Hematopoietic multipotent progenitor cell treated with erythropoietin and hydrocortisone succinate and interleukin-3 and kit ligand, for 8 days (in vitro differentiated cells): ENCODE measurements around the gene TLR6.
"Not testable (repeated sequence)": the region's sequence is repeated elsewhere in the genome, so short reads cannot be mapped to it uniquely, and the experiment has no call there.

Source experiments
- DNase-seq: peaks from one replicate; pipeline ENCODE4 v3.0.0-alpha.2; 2015

Gene TLR6

DNA sequence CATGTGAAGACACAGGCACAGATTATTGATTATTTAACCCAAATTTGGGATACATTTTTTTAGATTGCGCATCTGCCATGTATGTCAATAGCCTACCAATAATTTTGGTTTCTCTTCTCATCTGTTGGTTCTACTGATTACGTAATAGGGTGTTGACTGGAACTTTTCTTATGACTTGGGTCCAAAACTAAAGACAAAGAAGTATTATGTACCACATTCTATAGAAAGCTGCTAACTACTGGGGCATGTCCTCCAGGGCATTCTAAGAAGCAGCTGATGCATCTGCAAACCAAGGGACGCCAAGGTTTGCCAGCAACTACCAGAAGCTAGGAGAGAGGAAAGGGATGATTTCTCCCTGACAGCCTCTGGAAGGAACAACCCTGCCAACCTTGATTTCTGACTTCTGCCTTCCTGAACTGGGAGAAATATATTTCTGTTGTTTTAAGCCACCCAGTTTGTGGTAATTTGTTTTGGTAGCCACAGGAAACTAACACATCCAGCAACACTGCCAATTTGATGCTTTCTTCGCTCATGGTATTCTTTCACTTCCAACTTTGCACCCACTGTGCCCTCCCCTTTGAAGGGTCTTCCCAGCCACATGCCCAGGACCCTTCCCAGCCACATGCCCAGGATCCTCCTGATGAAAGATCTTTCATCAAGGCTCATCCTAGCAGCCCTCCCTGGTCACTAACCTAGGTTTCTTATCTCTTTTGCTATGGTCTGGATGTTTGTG, 36.1 kb downstream of the TLR6 start:
- no peak for DNase-seq

DNA sequence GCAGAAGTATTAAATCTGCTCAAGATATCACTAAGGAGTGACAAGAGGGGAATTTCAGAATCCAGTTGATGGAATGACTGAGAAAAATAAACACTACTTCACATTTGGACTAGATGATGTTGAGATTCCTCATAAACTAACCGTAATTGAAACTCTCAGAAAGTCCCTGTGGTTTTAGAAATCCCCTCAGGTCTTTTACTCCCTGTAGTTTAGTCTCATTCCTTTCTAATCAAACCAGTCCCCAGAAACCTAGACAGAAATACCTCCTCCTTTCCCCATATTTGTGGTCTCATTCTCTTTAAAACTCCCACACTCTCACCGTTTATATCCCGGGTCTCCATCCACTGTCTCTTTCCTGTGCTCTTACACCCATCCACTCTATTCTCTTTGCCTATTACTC, 37.0 kb downstream of the TLR6 start:
- DNase-seq, result no peak

DNA sequence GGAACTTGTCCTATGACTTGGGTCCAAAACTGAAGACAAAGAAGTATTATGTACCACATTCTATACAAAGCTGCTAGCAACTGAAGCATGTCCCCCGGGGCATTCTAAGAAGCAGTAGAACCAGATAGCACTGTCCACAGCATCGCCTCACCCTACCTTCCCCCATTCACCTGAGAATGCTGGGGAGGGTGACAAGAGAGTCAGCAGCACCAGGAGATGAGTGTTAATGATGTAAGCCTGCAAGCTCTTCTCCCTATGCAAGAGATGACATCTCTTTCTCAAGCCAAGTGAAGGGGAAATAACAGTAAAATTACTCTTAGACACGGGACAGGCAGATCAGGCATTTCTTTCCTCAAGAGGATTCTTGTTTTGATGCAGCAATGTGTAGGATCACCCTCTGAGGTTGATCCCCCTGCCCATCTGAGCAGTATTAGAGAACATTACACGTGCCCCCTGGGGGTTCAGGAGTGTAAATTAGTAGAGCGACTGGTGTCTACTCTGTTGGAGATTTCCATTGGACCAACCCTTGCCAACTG, 38.1 kb downstream of the TLR6 start:
- DNase-seq, result no peak

DNA sequence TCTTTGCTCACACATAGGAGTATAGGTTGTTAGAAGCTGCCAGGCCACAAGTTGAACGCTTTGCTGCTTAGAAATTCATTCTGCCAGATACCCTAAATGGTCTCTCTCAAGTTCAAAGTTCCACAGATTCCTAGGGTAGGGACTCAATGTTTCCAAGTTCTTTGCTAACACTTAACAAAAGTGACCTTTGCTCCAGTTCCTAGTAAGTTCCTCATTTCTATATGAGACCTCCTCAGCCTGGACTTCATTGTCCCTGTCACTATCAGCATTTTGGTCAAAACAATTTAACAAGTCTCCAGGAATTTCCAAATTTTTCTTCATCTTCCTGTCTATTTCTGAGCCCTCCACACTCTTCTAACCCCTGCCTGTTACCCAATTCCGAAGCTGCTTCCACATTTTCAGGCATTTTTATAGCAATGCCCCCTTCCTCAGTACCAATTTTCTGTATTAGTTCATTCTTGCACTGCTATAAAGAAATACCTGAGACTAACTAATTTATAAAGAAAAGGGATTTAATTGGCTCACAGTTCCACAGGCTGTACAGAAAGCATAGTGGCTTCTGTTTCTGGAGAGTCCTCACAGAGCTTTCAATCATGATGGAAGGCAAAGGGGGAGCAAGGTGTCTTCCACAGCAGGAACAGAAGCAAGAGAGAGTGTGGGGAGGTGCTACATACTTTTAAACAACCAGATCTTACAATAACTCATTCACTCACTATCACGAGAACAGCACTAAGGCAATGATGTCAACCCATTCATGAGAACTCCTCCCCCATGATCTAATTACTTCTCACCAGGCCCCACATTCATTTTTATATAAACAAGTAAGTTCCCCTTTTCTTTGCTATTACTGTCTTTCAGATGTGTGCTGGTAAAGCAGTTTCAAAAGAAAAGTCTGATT, 40.5 kb downstream of the TLR6 start:
- DNase-seq, result no peak

DNA sequence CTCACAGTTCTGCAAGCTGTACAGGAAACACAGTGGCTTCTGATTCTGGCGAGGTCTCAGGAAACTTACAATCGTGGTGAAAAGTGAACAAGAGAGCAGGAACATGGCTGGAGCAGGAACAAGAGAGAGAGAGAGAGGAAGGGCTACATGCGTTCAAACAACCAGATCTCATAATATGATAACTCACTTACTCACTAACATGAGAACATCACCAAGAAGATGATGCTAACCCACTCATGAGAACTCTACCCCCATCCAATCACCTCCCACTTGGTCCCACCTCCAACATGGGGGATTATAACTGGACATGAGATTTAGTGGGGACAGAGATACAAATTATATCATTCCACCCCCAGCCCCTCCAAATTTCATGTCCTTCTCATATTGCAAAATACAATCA, 42.2 kb downstream of the TLR6 start:
- DNase-seq, result no peak

DNA sequence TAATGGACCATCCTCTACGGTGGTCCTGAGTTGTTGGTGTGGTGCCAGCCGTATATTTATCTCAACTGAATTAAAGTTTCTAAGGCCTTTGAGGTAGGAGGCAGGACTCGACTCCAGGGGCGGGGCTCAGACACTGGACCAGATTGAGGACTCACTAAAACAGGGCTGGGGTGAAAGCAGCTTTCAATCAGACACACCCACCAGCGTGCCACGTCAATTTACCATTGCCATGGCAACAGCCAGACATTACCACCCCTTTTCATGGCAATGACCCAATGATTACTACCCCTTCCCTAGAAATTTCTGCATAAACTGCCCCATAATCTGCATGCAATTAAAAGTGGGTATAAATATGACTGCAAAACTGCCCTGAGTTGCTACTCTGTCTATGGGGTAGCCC, 45.3 kb downstream of the TLR6 start:
- no peak for DNase-seq

DNA sequence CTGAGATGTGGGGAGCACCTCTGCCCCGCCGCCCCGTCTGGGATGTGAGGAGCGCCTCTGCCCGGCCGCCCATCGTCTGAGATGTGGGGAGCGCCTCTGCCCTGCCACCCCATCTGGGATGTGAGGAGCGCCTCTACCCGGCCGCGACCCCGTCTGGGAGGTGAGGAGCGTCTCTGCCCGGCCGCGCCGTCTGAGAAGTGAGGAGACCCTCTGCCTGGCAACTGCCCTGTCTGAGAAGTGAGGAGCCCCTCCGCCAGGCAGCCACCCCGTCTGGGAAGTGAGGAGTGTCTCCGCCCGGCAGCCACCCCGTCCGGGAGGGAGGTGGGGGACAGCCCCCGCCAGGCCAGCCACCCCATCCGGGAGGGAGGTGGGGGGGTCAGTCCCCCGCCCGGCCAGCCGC, 49.2 kb downstream of the TLR6 start:
- not testable (repeated sequence) for DNase-seq

DNA sequence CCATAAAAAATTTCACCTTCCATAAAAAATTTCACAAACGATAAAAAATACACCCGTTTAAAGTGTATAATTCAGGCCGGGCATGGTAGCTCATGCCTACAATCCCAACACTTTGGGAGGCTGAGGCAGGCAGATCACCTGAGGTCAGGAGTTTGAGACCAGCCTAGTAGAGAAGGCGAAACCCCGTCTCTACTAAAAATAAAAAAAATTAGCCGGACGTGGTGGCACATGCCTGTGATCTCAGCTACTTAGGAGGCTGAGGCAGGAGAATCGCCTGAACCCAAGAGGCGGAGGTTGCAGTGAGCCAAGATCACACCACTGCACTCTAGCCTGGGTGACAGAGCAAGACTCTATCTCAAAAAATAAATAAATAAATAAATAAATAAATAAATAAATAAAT, 50.4 kb downstream of the TLR6 start:
- DNase-seq, result not testable (repeated sequence)

DNA sequence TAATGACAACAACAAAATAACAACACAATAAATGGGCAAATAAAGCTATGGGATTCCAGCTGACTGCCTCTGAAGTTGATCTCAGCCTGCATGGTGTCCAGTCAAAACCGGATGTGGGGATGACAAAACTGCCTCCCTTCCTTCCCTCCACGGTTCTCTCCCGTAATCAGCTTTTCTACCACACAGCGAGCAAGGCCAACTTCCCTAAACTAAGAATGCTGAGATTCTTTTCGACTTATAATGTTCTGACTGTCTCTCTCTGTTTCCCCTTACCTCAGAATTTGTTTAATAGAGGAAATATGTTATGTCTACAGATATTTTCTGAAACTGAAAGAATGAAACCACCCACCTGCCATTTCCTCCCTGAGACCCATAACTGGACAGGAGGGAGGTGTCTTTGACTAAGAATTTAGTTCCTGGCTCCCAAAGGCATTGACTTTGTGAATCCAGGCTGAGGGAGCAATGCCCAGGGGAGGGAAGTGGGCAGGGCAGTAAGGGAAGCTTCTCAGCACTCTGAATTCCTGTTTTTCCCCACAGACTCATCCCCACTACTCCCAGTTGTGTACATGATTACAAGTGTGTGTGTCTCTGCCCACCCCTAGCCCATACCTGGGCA, 51.0 kb downstream of the TLR6 start:
- DNase-seq, result peak; percentile 54

DNA sequence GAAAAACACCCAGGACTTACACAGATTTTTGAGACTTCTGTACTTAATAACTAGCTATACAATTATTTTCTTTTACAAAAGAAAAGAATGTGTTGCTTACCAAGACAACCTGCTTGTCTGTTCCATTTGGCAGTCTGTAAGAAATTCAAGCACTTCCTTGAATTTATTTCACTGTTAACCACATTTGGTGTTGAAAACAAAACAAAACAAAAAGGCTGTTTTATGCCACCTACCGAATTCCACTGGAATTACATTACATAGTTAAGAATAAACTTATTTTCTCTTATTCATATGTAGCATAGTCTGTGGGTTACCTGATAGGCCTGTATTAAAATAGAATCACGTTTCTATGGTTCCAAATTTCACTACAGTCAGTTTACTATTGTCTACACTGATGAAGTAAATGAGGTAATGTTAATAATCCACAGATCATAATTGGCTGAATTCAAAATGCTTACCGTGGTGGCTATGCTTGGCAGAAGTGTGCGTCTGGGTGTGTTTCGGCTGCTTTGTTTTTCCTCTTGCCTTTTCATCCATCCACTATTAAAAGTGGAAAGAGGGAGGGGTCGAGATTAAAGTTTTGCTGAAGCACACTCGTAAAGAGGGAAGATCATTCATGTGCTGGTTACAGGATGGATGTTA, 51.8 kb downstream of the TLR6 start, which contains the start of gene TLR1:
TLR1 (minus strand) TSS at position 138 of the 642 bp plus-strand sequence. CDS start 5,960 bp downstream, outside the sequence.
- peak; percentile 87 for DNase-seq

DNA sequence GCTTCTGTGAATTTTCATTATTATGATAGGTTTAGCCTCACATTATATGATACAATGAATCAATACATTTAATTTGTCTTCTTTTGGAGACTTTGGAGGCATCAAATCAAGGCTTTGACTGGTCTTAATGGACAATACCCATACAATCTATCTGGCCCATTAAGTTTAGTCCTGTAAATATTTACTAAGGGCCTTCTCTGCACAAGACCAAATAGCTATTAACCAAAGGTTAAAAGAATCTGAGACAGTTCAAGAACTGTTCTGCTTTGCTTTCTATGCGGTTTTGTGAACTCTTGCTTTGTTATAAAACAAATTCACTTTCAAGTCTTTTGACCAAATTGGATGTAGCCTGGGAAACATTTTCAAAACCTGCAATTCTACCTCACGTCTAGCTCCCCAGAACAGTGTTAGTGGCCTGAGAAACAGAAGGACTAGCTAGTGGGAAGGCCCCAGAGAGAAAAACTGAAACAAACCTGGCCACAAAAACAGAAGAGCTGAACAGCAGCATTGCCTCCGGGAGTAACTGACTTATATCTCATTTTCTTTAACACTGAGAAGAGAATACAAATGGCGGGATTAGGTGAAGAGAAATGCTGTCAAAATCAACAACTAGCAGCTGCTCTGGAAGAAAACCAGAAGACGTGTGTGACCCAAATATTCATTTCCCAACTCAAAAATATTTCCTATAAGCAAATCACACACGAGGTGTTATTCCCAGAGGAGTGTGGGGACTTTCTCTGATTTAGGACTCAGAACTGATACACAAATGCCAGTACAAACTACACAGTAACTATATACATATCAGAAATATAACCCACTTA, 52.6 kb downstream of the TLR6 start:
- peak; percentile 15 for DNase-seq

DNA sequence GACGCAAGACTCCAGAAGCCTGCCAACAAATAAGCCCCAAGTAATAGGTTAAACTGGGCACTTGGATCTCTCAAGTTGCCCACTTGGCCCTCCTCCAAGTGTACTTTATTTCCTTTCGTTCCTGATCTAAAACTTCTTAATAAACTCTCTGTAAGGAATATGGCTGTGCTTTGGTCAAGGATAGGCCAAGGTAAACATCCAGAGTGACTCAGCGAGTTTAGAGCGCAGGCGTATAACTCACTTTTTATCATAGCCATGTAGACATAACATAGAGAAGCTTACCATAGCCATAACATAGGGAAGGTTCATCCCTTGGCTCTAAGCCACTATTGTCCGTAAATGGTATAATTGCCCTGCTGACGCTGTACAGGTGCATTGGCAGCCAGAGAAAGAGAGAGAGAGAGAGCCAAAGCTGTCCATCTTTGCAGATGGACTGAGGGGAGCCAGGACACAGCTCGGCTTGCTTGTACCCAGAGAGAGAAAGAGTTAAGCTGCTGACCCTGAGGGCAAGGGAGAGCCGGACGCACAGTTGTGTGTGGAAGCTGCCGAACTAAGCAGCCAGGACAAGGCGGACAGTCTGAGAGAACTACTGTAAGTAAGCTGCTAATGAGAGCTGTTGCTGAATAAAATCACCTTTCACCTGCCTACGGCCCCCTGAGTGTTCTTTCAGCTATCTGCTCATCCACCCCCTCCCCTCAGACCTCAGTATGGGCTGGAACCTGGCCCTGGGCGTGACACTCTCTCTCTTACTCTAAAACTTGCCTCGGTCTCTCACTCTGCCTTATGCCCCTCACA, 53.9 kb downstream of the TLR6 start:
- DNase-seq, result no peak

DNA sequence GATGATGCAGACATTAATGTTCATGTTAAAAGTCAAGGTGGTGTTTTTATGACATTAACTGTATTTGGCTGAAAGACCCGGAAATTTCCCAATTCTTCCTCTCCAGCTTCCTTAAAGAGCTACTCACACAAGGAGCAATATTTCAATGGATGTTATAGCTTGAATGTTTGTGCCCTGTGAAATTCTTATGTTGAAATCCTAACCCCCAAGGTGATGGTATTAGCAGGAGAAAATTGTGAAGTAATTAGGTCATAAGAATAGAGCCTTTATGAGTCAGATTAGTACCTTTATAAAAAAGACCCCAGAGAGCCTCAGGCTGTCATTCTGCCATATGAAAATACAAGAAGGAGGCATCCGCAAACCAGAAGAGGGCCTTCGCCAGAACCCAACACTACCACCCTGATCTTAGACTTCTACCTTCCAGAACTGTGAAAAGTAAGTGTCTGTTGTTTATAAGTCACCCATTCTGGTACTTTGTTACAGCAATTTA, 55.6 kb downstream of the TLR6 start:
- DNase-seq, result no peak

DNA sequence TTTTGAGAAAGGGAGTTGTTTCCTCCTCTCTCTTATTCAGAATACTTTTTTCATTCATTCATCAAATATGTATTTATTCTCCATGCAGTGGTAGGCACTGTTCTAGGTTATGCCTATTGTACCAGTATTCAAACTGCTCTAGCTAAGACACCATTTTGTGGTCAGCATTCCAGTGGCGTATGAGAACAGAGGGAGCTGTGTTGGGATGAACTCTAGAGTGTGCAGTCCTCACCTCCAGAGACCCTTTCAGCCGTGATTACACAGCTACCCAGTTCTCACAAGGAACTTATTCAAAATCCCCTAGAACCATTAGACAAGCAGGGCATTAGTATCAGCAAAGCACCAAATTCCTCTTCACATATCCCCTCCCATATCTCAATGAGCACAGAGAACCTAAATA, 56.3 kb downstream of the TLR6 start:
- no peak for DNase-seq

DNA sequence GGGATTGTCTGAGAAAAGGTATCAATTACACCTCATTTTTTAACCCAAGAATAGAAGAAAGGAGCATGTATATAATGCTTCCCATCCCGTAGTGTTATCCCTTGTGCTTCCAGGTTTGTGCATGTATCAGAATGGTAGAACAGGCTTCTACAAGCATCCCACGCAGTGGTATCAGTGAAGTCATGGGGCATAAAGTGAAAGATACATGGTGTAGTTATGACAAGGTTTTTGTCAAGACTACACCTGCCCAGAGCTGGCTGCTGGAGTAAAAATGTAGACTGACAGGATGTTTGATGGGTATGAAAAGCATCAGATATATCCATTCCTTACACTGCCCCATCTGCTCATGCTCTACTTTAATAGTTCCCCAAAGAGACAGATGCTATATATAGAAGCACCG, 61.5 kb downstream of the TLR6 start:
- DNase-seq, result no peak

DNA sequence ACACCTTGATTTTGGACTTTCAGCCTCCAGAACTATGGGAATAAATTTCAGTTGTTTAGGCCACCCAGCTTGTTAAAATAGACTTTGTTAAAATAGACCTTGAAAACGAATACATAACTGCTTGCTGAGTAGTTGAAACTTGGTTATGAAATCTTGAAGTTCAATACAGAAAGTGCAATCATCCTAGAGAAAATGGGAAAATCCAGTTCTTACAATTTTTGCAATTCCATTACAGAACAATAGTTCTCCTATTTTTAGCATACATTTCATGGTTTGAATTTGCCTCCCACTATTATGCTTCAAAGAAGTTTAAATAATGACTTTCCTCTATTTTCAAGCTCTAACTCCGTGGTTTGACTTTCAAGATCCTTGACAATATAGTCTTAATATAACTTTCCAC, 62.6 kb downstream of the TLR6 start:
- no peak for DNase-seq

DNA sequence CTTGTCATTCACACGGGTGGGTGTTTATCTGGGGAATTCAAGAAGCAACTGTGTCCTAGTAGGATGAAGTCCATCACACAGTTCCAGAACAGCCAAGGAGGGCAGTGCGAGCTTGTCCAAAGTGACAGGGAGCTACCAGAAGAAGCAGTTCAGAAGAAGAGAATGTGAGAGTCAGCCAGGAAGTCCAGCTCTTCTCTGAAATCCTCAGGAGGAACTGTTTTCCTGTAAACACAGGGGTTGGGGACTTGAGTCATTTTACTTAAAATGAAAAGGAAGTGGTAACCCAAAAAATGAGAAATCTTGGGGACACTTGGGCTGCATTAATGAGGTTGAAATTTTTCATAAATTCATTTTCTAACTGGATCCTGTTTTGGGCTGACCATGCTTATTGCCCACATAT, 65.6 kb downstream of the TLR6 start:
- no peak for DNase-seq

DNA sequence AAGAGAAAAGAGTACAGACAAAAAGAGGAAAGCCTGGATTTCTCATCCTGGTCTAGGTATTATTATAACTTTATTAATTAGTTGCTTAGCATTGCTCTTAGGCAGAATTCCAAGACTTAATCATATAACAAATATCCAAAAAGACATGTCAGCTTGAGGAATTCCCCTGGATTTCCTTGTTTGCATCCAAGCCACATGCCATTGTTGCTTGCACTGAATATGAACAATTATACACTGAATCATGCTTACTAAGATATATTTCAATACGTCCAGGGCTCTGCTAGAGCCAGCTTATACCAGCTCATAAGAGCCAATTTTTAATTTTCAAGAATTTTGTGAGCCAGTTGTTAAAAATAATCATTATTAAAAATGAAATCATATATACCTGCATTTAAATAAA, 68.3 kb downstream of the TLR6 start:
- no peak for DNase-seq

DNA sequence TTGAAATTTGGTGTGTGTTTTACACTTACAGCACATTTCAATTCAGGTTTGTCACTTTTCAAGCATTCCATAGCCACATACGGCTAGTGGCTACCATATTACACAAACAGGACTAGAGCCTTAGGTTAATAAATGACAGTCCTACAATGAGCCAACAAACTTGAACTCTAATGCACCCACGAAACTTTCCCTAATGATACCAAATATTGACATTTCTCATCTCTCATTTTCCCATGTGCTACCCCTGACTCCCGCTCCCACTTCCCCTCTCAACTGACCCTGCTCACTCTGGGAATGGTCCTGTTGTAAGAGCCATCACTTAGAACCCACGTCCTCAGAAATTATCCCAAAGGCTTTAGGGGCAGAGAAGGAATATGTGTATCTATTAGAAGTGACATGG, 68.9 kb downstream of the TLR6 start:
- no peak for DNase-seq

DNA sequence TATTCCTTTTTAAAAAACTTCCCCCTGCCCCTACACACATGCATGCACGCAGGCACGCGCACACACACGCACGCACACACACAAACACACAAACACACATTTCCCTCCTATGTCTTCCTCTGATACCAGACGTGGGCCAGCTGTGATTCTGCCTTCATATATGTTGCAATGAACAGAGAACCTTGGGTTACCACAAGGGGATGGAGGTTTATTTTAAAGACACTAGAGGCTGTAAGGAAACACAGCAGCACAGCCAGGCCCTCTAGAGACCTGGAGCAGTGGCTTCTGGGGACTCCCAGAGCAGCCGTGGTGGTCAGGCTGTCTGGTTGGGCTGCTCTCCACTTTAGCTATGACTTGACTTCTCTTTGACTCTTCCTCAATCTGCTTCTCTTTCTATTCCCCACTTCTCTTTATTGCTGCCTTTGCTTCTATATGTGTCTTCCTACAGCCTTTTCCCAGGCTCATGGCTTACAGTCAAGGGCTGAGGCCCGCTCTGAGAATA, 70.7 kb downstream of the TLR6 start:
- no peak for DNase-seq
